Measurements from ENCODE around the gene ENTPD2.

The ENTPD2 gene

DNA sequence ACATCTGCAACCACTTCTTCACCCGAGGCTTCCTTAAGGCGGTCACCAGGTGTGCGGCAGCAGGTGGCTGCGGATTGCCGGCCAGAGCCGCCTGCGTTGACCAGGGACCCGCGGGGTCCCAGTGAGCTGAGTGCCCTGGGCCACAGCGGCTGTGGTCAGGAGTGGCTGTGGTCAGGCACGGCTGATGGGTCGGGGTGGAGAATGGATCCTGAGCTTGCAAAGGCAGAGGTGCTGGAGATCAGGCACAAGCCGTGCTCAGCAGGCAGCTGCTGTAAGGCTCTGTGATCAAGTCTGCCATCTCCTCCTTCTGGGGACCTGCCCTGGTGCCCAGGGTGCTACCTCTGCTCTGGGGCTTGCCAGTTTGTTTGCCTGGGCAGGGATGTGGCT, 25.5 kb upstream of the ENTPD2 start:
- DNase-seq (ENCODE audit: low spot score): no peak

DNA sequence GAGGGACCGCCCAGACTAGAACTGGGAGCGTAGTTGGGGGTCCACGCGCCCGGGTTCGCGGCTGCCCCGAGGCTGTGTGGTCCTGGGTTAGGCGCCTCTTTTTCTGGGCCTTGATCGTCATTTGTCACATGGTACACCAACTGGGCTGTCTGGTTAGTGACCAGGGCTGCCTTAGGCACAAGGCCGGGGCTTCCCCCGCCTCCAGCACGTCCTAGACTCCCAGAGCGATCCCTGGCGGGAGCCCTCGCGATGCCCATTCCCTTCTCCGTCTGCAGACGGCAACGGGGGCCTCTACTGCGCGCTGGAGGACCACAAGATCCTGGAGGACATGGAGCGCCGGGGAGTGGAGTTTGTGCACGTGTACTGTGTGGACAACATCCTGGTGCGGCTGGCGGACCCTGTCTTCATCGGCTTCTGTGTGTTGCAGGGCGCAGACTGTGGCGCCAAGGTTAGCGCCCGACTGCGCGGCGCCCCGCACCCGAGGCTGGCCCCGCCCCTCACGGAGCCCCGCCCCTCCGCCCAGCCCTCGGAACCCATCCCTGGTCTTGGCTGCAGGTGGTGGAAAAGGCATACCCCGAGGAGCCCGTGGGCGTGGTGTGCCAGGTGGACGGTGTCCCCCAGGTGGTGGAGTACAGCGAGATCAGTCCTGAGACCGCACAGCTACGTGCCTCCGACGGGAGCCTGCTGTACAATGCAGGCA, 25.0 kb upstream of the ENTPD2 start:
- no peak for DNase-seq (ENCODE audit: low spot score)

DNA sequence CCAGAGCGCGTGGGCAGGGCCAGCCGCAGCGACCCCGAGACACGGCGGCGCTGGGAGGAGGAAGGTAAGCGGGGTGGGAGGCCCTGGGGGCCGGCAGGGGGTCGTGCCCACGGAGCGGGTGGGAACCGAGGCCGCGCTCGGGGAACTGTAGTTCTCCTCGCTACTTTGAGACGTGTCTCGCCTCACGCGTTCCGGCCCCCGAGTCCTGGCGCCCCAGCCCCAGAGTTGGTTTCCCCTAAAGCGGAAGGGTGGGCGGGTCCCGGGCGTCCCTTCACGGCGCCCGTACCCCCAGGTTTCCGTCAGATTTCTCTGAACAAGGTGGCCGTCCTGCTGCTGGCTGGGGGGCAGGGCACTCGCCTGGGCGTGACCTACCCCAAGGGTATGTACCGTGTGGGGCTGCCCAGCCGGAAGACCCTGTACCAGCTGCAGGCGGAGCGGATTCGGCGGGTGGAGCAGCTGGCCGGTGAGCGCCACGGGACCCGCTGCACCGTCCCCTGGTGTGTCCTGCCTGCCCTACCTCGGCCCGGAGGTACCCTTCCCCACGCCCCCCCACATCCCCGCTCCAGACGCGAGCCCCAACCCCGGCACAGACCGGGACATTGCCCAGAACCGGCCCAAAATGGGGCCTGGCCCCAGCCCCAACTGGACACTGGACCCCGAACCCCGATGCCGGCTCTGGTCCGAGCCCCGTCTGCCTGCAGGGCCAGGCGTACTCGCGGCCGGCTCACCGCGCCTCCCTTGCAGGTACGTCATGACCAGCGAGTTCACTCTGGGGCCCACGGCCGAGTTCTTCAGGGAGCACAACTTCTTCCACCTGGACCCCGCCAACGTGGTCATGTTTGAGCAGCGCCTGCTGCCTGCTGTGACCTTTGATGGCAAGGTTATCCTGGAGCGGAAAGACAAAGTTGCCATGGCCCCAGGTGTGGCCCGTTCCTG, 24.2 kb upstream of the ENTPD2 start:
- DNase-seq (ENCODE audit: low spot score): peak; percentile 63

DNA sequence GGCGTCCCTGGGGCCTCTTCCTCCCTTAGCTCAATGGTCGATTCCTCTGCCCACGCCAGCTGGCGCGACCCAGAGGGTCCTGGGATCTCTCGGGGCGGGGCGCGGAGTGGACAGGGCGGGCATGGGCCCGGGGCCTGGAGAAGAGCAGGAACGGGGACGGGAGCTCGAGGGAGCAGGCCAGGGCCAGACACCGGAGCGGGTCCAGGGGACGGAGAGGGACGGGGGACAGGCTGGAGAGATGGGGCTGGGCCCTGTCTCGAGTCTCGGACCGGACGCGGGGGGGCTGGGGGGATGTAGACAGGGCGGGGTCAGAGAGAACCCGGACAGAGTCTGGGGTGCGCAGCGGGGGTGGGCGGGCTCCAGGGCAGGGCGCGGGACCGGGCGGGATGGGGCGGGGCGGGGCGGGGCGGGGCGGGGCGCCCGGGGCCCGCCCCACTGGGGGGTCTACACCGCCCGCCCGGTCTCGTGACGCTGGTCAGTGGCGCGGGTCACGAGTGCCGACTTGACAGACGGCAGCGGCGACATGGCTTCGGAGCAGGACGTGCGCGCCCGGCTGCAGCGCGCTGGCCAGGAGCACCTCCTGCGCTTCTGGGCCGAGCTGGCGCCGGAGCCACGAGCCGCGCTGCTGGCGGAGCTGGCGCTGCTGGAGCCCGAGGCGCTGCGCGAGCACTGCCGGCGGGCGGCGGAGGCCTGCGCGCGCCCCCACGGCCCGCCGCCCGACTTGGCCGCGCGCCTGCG, 23.3 kb upstream of the ENTPD2 start, which contains the start of gene UAP1L1:
TSS of gene UAP1L1 (plus strand) at position 508 of the 738 bp plus-strand sequence. CDS start at position 524, 16 bp downstream.
- DNase-seq (ENCODE audit: low spot score): peak; percentile 87

GRCh38 chr9:137076636-137077009, 22.8 kb upstream of the ENTPD2 start:
- DNase-seq (ENCODE audit: low spot score): no peak

GRCh38 chr9:137075275-137075775, 21.5 kb upstream of the ENTPD2 start:
- no peak for DNase-seq (ENCODE audit: low spot score)

- no peak for DNase-seq (ENCODE audit: low spot score)
Measured at GRCh38 chr9:137074657-137075274, 20.9 kb upstream of the ENTPD2 start.

GRCh38 chr9:137073992-137074399, 20.1 kb upstream of the ENTPD2 start:
- no peak for DNase-seq (ENCODE audit: low spot score)

DNA sequence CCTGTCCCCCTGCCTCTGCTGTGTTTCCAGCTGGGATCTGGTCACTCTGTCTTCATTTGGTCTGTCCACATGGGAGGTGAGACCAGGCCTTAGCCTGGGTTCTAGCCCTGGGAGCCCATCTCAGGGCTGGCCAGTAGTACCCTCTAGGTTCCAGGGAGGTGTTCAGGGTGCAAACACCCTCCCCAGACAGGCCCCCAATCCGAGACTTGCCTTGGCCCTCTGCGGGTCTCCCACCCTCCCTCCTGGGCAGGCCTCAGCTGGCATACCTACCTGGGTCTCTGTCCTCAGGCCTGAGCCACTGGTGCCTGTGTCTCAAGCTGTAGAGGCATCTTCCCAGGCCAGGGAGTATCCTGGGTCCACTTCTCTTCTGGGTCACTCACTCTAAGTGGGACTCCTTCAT, 17.4 kb upstream of the ENTPD2 start:
- DNase-seq (ENCODE audit: low spot score): no peak

- peak; percentile 61 for DNase-seq (ENCODE audit: low spot score)
Measured at GRCh38 chr9:137070906-137071275, 17.0 kb upstream of the ENTPD2 start.

GRCh38 chr9:137070201-137070905, 16.5 kb upstream of the ENTPD2 start, which contains the start of gene SAPCD2:
TSS of gene SAPCD2 (minus strand) at chr9:137070557. CDS start at chr9:137070460, 97 bp downstream.
- DNase-seq (ENCODE audit: low spot score): peak; percentile 97

GRCh38 chr9:137069508-137070091, 15.7 kb upstream of the ENTPD2 start:
- no peak for DNase-seq (ENCODE audit: low spot score)

GRCh38 chr9:137068539-137069507, 15.0 kb upstream of the ENTPD2 start:
- no peak for DNase-seq (ENCODE audit: low spot score)

- DNase-seq (ENCODE audit: low spot score): peak; percentile 88
Measured at GRCh38 chr9:137067860-137068538, 14.1 kb upstream of the ENTPD2 start.

DNA sequence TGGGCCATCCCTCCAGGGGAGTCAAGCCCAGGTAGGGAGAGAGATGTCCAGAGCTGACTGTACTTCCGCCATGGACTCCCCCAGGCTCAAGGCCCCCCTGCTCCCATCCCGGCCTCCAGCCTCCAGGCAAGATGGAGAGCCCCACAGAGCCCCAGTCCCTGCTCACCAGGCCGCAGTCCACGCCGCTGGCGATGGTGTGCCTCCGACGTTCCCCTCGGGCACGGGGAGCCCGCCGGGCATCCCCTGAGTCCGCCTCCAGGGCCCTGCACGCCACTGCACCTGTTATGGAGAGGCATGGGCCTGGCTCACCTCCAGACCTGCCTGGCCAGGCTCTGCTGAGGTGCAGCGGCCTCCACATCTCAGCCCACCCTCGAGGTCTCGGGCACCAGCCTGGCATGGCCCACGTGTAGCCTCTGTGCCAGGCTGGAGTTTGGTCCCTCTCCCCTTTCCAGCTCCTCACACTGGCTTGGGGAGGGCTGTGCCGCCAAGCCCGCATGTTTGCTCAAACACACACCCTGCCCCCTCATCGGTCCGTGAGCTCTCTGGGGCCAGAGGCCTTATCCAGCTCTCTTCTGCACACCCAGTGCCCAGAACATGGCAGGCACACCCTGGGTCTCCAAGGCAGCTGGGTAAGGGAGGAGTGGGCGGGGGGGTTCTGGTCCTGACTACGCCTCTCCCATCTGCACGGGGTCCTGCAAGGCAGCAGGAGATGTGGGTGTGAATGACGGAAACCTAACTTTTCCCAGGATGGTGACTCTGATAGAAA, 12.4 kb upstream of the ENTPD2 start:
- no peak for DNase-seq (ENCODE audit: low spot score)

DNA sequence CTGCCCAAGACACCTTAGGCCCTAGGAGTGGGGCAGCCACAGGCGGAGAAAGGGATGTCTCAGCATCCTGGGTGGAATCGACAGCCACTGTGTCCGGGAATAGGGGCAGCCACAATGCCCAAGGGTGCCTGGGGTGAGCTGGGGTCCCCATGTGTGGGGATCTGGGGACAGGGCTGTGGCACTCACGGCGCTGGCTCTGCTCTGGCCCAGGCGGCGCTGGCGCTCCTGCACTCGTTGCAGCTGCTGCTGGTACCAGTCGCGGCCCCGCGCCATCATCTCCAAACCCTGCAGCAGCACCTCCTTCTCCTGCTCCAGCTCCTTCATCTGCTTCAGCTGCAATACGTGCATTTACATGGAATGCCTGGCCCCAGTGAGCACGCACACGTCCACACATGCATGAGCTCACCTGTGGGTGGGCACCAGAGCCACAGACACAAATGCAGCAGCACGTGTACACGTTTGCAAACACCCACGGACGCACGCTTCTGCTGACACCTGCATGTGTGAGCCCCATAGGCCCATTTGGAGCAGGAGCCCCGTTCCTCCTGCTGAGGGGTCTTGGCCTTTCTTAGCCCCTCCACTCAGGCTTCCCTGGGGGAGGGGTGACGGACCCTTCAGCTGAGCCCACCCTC, 11.6 kb upstream of the ENTPD2 start:
- DNase-seq (ENCODE audit: low spot score): no peak

- DNase-seq (ENCODE audit: low spot score): no peak
Measured at GRCh38 chr9:137064880-137065164, 11.0 kb upstream of the ENTPD2 start.
